ENCODE measurements around the gene SMYD3.

DNA sequence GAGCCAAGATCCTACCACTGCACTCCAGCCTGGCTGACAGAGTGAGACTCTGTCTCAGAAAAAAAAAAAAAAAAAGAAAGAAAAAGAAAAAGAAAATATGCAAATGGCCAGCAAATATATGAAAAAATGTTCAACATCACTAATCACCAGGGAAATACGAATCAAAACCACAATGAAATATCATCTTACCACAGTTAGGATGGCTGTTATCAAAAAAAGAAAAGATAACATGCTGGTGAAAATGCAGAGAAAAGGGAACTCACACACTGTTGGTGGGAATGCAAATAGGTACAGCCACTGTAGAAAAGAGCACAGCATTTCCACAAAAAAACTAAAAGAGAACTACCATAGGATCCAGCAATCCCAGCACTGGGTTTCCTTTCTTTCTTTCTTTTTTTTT, 477.5 kb downstream of the SMYD3 start:
- TF ChIP-seq, protein P1, sequence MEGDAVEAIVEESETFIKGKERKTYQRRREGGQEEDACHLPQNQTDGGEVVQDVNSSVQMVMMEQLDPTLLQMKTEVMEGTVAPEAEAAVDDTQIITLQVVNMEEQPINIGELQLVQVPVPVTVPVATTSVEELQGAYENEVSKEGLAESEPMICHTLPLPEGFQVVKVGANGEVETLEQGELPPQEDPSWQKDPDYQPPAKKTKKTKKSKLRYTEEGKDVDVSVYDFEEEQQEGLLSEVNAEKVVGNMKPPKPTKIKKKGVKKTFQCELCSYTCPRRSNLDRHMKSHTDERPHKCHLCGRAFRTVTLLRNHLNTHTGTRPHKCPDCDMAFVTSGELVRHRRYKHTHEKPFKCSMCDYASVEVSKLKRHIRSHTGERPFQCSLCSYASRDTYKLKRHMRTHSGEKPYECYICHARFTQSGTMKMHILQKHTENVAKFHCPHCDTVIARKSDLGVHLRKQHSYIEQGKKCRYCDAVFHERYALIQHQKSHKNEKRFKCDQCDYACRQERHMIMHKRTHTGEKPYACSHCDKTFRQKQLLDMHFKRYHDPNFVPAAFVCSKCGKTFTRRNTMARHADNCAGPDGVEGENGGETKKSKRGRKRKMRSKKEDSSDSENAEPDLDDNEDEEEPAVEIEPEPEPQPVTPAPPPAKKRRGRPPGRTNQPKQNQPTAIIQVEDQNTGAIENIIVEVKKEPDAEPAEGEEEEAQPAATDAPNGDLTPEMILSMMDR (conservative IDR thresholded peaks at IDR 0.05; ENCODE audit: low read length): no peak
- no peak for TF ChIP-seq EZH2phosphoT487 (IDR thresholded peaks at IDR 0.05; ENCODE audit: borderline replicate concordance)

Measured in Loucy (cell line).